Activated CD8-positive, alpha-beta T cell treated with anti-CD3 and anti-CD28 coated beads, Interleukin-2, amount 10 ng/mL, durations not matched to agents 7 days and 5 days (primary cell): ENCODE measurements around the gene SLC23A2. TPM values are rescaled to one million over a fixed set of nuclear protein-coding genes. Genes with fewer than 3 reads are reported as not detected.

Experiments used
- ATAC-seq: fragments of 150-1000 bp; cut with Tn5 transposase; one replicate; pipeline ENCODE4 v1.10.0; 2021; ENCODE audit warnings: moderate library complexity
- CTCF ChIA-PET: fragments of 350-600 bp; sonication (Branson Sonifier 250); formaldehyde crosslinking; loops from one replicate; lab custom pipeline; 2021; ENCODE audit warnings: antibody characterized with exemption; lab: Charles Lee
- POLR2A ChIA-PET: fragments of 350-600 bp; sonication (Branson Sonifier 250); formaldehyde crosslinking; loops from one replicate; lab custom pipeline; 2021; ENCODE audit warnings: antibody characterized with exemption; lab: Charles Lee
- DNase-seq: peaks from one replicate; pipeline ENCODE4 v3.0.0-alpha.2; 2020
- H3K27ac Mint-ChIP-seq: one replicate; pipeline ENCODE4 v1.8.0; 2021; ENCODE audit warnings: mild to moderate bottlenecking, mixed read lengths
- H3K27me3 Mint-ChIP-seq: one replicate; pipeline ENCODE4 v1.8.0; 2021; ENCODE audit warnings: low read depth, mixed read lengths
- H3K36me3 Mint-ChIP-seq: one replicate; pipeline ENCODE4 v1.8.0; 2021; ENCODE audit warnings: low read depth, mixed read lengths
- H3K4me1 Mint-ChIP-seq: one replicate; pipeline ENCODE4 v1.8.0; 2021; ENCODE audit warnings: low read depth, mixed read lengths
- H3K4me3 Mint-ChIP-seq: one replicate; pipeline ENCODE4 v1.8.0; 2021; ENCODE audit warnings: mild to moderate bottlenecking, mixed read lengths
- H3K9me3 Mint-ChIP-seq: one replicate; pipeline ENCODE4 v1.8.0; 2022; ENCODE audit warnings: mixed read lengths; ENCODE audit not compliant: insufficient read depth
- total RNA-seq, 2 experiments: library from RNA; stranded (reverse); gene quantifications; one replicate each; pipeline ENCODE4 v1.2.3, GENCODE V29; 2021

The SLC23A2 gene
- total RNA-seq, 2 experiments from 2014 or later: 14.7 to 16.7 TPM

GRCh38 chr20:4961746-4962145, 39.6 kb downstream of the SLC23A2 start:
- peak overlapping the region; percentile 32 for H3K4me3 Mint-ChIP-seq
- no peaks in the 10 kb centered on the region for H3K9me3 Mint-ChIP-seq
- peak overlapping the region; percentile 89 for H3K27ac Mint-ChIP-seq
- ATAC-seq (peak; percentile 89), DNase-seq (peak; percentile 48)
- peaks cover 22% of the 10 kb centered on the region for H3K4me1 Mint-ChIP-seq
- H3K27me3 Mint-ChIP-seq: no peaks in the 10 kb centered on the region
- POLR2A ChIA-PET: interaction anchor here (0.6 to 1.5 kb wide), 6 partner anchors 10 to 150 kb away, joined by 3 to 5 read pairs (median 3); no protein-coding TSS in a partner anchor
- CTCF ChIA-PET: interaction anchor here (0.6 to 1.9 kb wide), 5 partner anchors 11 to 112 kb away, joined by 3 to 5 read pairs (median 3); no protein-coding TSS in a partner anchor
- peaks cover 8% of the 10 kb centered on the region for H3K36me3 Mint-ChIP-seq

GRCh38 chr20:4959592-4959991, 41.7 kb downstream of the SLC23A2 start:
- POLR2A ChIA-PET: no interaction called here
- no peaks in the 10 kb centered on the region for H3K27me3 Mint-ChIP-seq
- no peaks in the 10 kb centered on the region for H3K9me3 Mint-ChIP-seq
- CTCF ChIA-PET: interaction anchor here (1.2 to 1.4 kb wide), 3 partner anchors 14 to 97 kb away, joined by 3 to 6 read pairs (median 5); no protein-coding TSS in a partner anchor
- no peak overlapping the region for H3K4me3 Mint-ChIP-seq
- H3K36me3 Mint-ChIP-seq: peaks cover 7% of the 10 kb centered on the region
- no peak overlapping the region for H3K27ac Mint-ChIP-seq
- no peak for ATAC-seq
- DNase-seq: no peak
- H3K4me1 Mint-ChIP-seq: peaks cover 22% of the 10 kb centered on the region

- Mint-ChIP-seq H3K36me3 (peaks cover 7% of the 10 kb centered on the region), H3K27me3 (no peaks in the 10 kb centered on the region), H3K4me3 (no peak overlapping the region), H3K9me3 (no peaks in the 10 kb centered on the region), H3K4me1 (peaks cover 20% of the 10 kb centered on the region), H3K27ac (no peak overlapping the region)
- POLR2A ChIA-PET: interaction anchor here (0.7 kb wide), 1 partner anchor 232 kb away, joined by 3 read pairs; no protein-coding TSS in a partner anchor
- DNase-seq (no peak), ATAC-seq (no peak)
- CTCF ChIA-PET: interaction anchor here (1.1 to 3.2 kb wide), 5 partner anchors 9 to 220 kb away, joined by 3 to 18 read pairs (median 10); no protein-coding TSS in a partner anchor
Measured at GRCh38 chr20:4957939-4958362, 43.4 kb downstream of the SLC23A2 start.

- no peak for ATAC-seq
- Mint-ChIP-seq H3K4me1 (peaks cover 14% of the 10 kb centered on the region), H3K4me3 (no peak overlapping the region), H3K36me3 (peaks cover 7% of the 10 kb centered on the region), H3K27ac (no peak overlapping the region), H3K9me3 (no peaks in the 10 kb centered on the region), H3K27me3 (no peaks in the 10 kb centered on the region)
- ChIA-PET CTCF (interaction anchor here (2.0 to 3.9 kb wide), 5 partner anchors 9 to 193 kb away, joined by 6 to 36 read pairs (median 12); no protein-coding TSS in a partner anchor), POLR2A (no interaction called here)
- DNase-seq: no peak
Measured at GRCh38 chr20:4957187-4957586, 44.1 kb downstream of the SLC23A2 start.

GRCh38 chr20:4956200-4956810, 45.0 kb downstream of the SLC23A2 start:
- no peak for ATAC-seq
- ChIA-PET CTCF (interaction anchor here (0.6 to 3.9 kb wide), 50 partner anchors 8 to 351 kb away, joined by 3 to 36 read pairs (median 4); partner anchors contain the start of genes CDS2 and PCNA), POLR2A (interaction anchor here (0.9 kb wide), 1 partner anchor 16 kb away, joined by 3 read pairs; no protein-coding TSS in a partner anchor)
- Mint-ChIP-seq H3K27ac (no peak overlapping the region), H3K4me1 (peaks cover 5% of the 10 kb centered on the region), H3K4me3 (no peak overlapping the region), H3K9me3 (no peaks in the 10 kb centered on the region), H3K27me3 (no peaks in the 10 kb centered on the region), H3K36me3 (peaks cover 6% of the 10 kb centered on the region)
- DNase-seq: no peak

- no peaks in the 10 kb centered on the region for H3K27me3 Mint-ChIP-seq
- ATAC-seq: no peak
- CTCF ChIA-PET: interaction anchor here (1.0 to 3.9 kb wide), 5 partner anchors 19 to 346 kb away, joined by 3 to 36 read pairs (median 5); no protein-coding TSS in a partner anchor
- H3K36me3 Mint-ChIP-seq: peaks cover 8% of the 10 kb centered on the region
- H3K9me3 Mint-ChIP-seq: no peaks in the 10 kb centered on the region
- peaks cover 11% of the 10 kb centered on the region for H3K4me1 Mint-ChIP-seq
- no peak overlapping the region for H3K4me3 Mint-ChIP-seq
- POLR2A ChIA-PET: no interaction called here
- no peak overlapping the region for H3K27ac Mint-ChIP-seq
- no peak for DNase-seq
Measured at GRCh38 chr20:4953881-4954280, 47.4 kb downstream of the SLC23A2 start.

GRCh38 chr20:4952229-4952628, 49.1 kb downstream of the SLC23A2 start:
- ATAC-seq (no peak), DNase-seq (no peak)
- no peaks in the 10 kb centered on the region for H3K27me3 Mint-ChIP-seq
- no peaks in the 10 kb centered on the region for H3K9me3 Mint-ChIP-seq
- H3K36me3 Mint-ChIP-seq: peaks cover 13% of the 10 kb centered on the region
- ChIA-PET CTCF (interaction anchor here (0.7 to 2.4 kb wide), 4 partner anchors 51 to 211 kb away, joined by 3 to 5 read pairs (median 4); no protein-coding TSS in a partner anchor), POLR2A (no interaction called here)
- H3K4me1 Mint-ChIP-seq: peaks cover 20% of the 10 kb centered on the region
- no peak overlapping the region for H3K27ac Mint-ChIP-seq
- H3K4me3 Mint-ChIP-seq: no peak overlapping the region

GRCh38 chr20:4951299-4951698, 50.0 kb downstream of the SLC23A2 start:
- POLR2A ChIA-PET: no interaction called here
- no peak for ATAC-seq

GRCh38 chr20:4950841-4951240, 50.5 kb downstream of the SLC23A2 start:
- Mint-ChIP-seq H3K27me3 (no peaks in the 10 kb centered on the region), H3K4me1 (peaks cover 25% of the 10 kb centered on the region), H3K4me3 (no peak overlapping the region), H3K27ac (no peak overlapping the region), H3K9me3 (no peaks in the 10 kb centered on the region), H3K36me3 (peaks cover 13% of the 10 kb centered on the region)
- CTCF ChIA-PET: interaction anchor here (0.8 to 2.4 kb wide), 8 partner anchors 11 to 345 kb away, joined by 3 to 7 read pairs (median 4); no protein-coding TSS in a partner anchor
- no peak for ATAC-seq
- POLR2A ChIA-PET: no interaction called here
- DNase-seq: no peak

More at GRCh38 chr20:4951299-4951698, 50.0 kb downstream of the SLC23A2 start:
- Mint-ChIP-seq H3K36me3 (peaks cover 13% of the 10 kb centered on the region), H3K9me3 (no peaks in the 10 kb centered on the region), H3K4me3 (no peak overlapping the region), H3K27ac (no peak overlapping the region), H3K4me1 (peaks cover 25% of the 10 kb centered on the region), H3K27me3 (no peaks in the 10 kb centered on the region)
- no peak for DNase-seq
- CTCF ChIA-PET: interaction anchor here (0.7 to 2.4 kb wide), 5 partner anchors 11 to 346 kb away, joined by 3 to 5 read pairs (median 4); no protein-coding TSS in a partner anchor

GRCh38 chr20:4950437-4950836, 50.9 kb downstream of the SLC23A2 start:
- CTCF ChIA-PET: interaction anchor here (0.7 to 2.4 kb wide), 12 partner anchors 11 to 345 kb away, joined by 3 to 7 read pairs (median 4); no protein-coding TSS in a partner anchor
- no peak overlapping the region for H3K4me3 Mint-ChIP-seq
- no peaks in the 10 kb centered on the region for H3K27me3 Mint-ChIP-seq
- DNase-seq (no peak), ATAC-seq (no peak)
- H3K36me3 Mint-ChIP-seq: peaks cover 13% of the 10 kb centered on the region
- H3K27ac Mint-ChIP-seq: no peak overlapping the region
- H3K9me3 Mint-ChIP-seq: no peaks in the 10 kb centered on the region
- POLR2A ChIA-PET: no interaction called here
- H3K4me1 Mint-ChIP-seq: peaks cover 25% of the 10 kb centered on the region

GRCh38 chr20:4949833-4950178, 51.5 kb downstream of the SLC23A2 start:
- H3K9me3 Mint-ChIP-seq: no peaks in the 10 kb centered on the region
- ChIA-PET POLR2A (no interaction called here), CTCF (interaction anchor here (0.7 to 2.4 kb wide), 11 partner anchors 10 to 344 kb away, joined by 3 to 7 read pairs (median 4); no protein-coding TSS in a partner anchor)
- H3K27me3 Mint-ChIP-seq: no peaks in the 10 kb centered on the region
- ATAC-seq (peak; percentile 49), DNase-seq (peak; percentile 30)
- no peak overlapping the region for H3K27ac Mint-ChIP-seq
- H3K4me1 Mint-ChIP-seq: peaks cover 25% of the 10 kb centered on the region
- H3K4me3 Mint-ChIP-seq: no peak overlapping the region
- peaks cover 13% of the 10 kb centered on the region for H3K36me3 Mint-ChIP-seq
